Measurements from ENCODE around the gene GGT1. TPM values are rescaled to one million over a fixed set of nuclear protein-coding genes. Genes with fewer than 3 reads are reported as not detected.

The GGT1 gene
- total RNA-seq, 1 experiment from 2014 or later, result 14.0 TPM

GRCh38 chr22:24588757-24589481, 14.1 kb upstream of the GGT1 start:
- DNase-seq (ENCODE audit: low read depth, low spot score) (no peak), ATAC-seq (no peak)
- Histone ChIP-seq H3K4me1 (ENCODE audit: control insufficient read depth in 1 of 2, insufficient read depth in 2 of 2, low read length in 2 of 2) (peaks cover 6 to 18% of the 10 kb centered on the region in 2 experiments), H3K9me3 (ENCODE audit: control insufficient read depth in 1 of 2, insufficient read depth in 1 of 2, low read depth in 1 of 2, low read length in 2 of 2) (no peaks in the 10 kb centered on the region), H3K36me3 (ENCODE audit: control insufficient read depth in 1 of 2, insufficient read depth in 2 of 2, low read length in 2 of 2) (no peaks in the 10 kb centered on the region), H3K4me3 (replicated peaks in 1 of 2; ENCODE audit: low read depth in 1 of 2, low read length in 2 of 2) (no peak overlapping the region), H2AFZ (ENCODE audit: low read depth, low read length, poor library complexity, severe bottlenecking) (no peak overlapping the region), H3K4me2 (ENCODE audit: low read length) (no peak overlapping the region), H4K20me1 (ENCODE audit: insufficient read depth) (no peaks in the 10 kb centered on the region), H3K9ac (ENCODE audit: low read length) (no peak overlapping the region), H3K27ac (ENCODE audit: low read depth, low read length) (no peak overlapping the region), H3K9me2 (ENCODE audit: insufficient read depth) (no peaks in the 10 kb centered on the region), H3K27me3 (ENCODE audit: insufficient read depth, low read length) (no peaks in the 10 kb centered on the region), H3K79me2 (ENCODE audit: insufficient read depth, low read length) (no peaks in the 10 kb centered on the region)
- no peak for TF ChIP-seq FOSL1 (IDR thresholded peaks at IDR 0.05; ENCODE audit: low read depth)
- TF ChIP-seq POLR2A (IDR thresholded peaks at IDR 0.05; ENCODE audit: borderline replicate concordance, extremely low read depth, insufficient read depth, insufficient read length), result no peak
- no peak for TF ChIP-seq EZH2phosphoT487 (IDR thresholded peaks at IDR 0.05; ENCODE audit: borderline replicate concordance)
- TF ChIP-seq RAD21 (IDR thresholded peaks at IDR 0.05; ENCODE audit: low read depth), result no peak
- no peak for TF ChIP-seq EGR1 (IDR thresholded peaks at IDR 0.05; ENCODE audit: low read depth)
- TF ChIP-seq SIN3A (IDR thresholded peaks at IDR 0.05; ENCODE audit: low read depth), result no peak
- no peak for TF ChIP-seq ATF3 (IDR thresholded peaks at IDR 0.05)
- TF ChIP-seq CBX3 (IDR thresholded peaks at IDR 0.05; ENCODE audit: low read depth), result no peak
- TF ChIP-seq CTCF (IDR thresholded peaks at IDR 0.05 in 2 of 3, conservative IDR thresholded peaks at IDR 0.05 in 1 of 3; ENCODE audit: borderline replicate concordance in 1 of 3, insufficient read depth in 1 of 3, low read depth in 2 of 3, low read length in 2 of 3), result no peak
- TF ChIP-seq REST (IDR thresholded peaks at IDR 0.05; ENCODE audit: low read depth), result no peak
- TF ChIP-seq TCF7L2 (IDR thresholded peaks at IDR 0.05; ENCODE audit: borderline replicate concordance, extremely low read depth, insufficient read depth, insufficient read length), result no peak
- no peak for TF ChIP-seq CEBPB (IDR thresholded peaks at IDR 0.05; ENCODE audit: low read depth)
- TF ChIP-seq JUND (IDR thresholded peaks at IDR 0.05), result no peak
- TF ChIP-seq ZBTB33 (IDR thresholded peaks at IDR 0.05; ENCODE audit: extremely low read depth, insufficient replicate concordance, low read length), result no peak
- no peak for TF ChIP-seq ELF1 (IDR thresholded peaks at IDR 0.05; ENCODE audit: borderline replicate concordance, low read depth)
- TF ChIP-seq MAX (IDR thresholded peaks at IDR 0.05), result no peak
- TF ChIP-seq YY1 (IDR thresholded peaks at IDR 0.05; ENCODE audit: extremely low read depth, insufficient replicate concordance, low read depth, low read length), result no peak
- no TSS peak for BruUV-seq (replicated peaks)
- intact Hi-C loops (cut with micrococcal nuclease), result no loop called here
- ChIA-PET RAD21 (ENCODE audit: low non-redundant PET in 1 of 2, low total read pairs in 2 of 2, uncharacterized antibody in 2 of 2, unreplicated experiment in 2 of 2) (no interaction called here), CTCF (no interaction called here), POLR2A (no interaction called here)
